NB4 (cell line): ENCODE results near the gene CFAP65.

Source experiments
- POLR2A ChIP-seq: IDR thresholded peaks from 2 replicates; pipeline ENCODE4 v1.6.1; 2011; ENCODE audit warnings: mild to moderate bottlenecking; ENCODE audit not compliant: insufficient read length; ENCODE audit errors: extremely low read depth
- TF ChIP-seq, protein P1 (sequence below): IDR thresholded peaks from one replicate; pipeline ENCODE4 v1.5.1; 2012; ENCODE audit warnings: low read depth, low read length

DNA sequence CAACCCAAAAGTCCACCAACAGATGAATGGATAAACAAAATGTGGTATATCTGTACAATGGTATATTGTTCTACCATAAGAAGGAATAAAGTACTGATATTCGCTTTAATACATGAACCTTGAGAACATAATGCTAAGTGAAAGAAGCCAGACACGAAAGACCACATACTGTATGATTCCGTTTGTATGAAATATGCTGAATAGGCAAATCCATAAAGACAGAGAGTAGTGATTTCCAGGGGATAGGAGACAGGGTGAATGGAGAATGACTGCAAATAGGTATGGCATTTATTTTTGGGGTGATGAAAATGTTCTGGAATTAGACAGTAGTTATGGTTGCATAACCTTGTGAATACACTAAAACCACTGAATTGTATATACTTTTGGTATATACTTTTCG, 48.0 kb upstream of the CFAP65 start:
- TF ChIP-seq POLR2A, result no peak
- TF ChIP-seq, protein P1, sequence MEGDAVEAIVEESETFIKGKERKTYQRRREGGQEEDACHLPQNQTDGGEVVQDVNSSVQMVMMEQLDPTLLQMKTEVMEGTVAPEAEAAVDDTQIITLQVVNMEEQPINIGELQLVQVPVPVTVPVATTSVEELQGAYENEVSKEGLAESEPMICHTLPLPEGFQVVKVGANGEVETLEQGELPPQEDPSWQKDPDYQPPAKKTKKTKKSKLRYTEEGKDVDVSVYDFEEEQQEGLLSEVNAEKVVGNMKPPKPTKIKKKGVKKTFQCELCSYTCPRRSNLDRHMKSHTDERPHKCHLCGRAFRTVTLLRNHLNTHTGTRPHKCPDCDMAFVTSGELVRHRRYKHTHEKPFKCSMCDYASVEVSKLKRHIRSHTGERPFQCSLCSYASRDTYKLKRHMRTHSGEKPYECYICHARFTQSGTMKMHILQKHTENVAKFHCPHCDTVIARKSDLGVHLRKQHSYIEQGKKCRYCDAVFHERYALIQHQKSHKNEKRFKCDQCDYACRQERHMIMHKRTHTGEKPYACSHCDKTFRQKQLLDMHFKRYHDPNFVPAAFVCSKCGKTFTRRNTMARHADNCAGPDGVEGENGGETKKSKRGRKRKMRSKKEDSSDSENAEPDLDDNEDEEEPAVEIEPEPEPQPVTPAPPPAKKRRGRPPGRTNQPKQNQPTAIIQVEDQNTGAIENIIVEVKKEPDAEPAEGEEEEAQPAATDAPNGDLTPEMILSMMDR, result no peak
